Pulmonary artery endothelial cell (primary cell): ENCODE results near the gene GLS2. TPM values are rescaled to one million over a fixed set of nuclear protein-coding genes. Genes with fewer than 3 reads are reported as not detected.
"Not testable (repeated sequence)": the region's sequence is repeated elsewhere in the genome, so short reads cannot be mapped to it uniquely, and the experiment has no call there.

Experiments used
- DNase-seq: peaks from one replicate; pipeline ENCODE4 v3.0.0-alpha.2; 2011; ENCODE audit warnings: low read depth, low spot score
- total RNA-seq: library from RNA; depleted of rRNA; stranded (reverse); fragments of >200 nt; gene quantifications from 2 replicates; pipeline ENCODE4 v1.2.3, GENCODE V29; 2014

The GLS2 gene
- total RNA-seq: 0.26 and 0.28 TPM in 2 replicates

- DNase-seq: no peak
Observed at GRCh38 chr12:56488041-56488955, at the start of gene GLS2. TSS of gene GLS2 (minus strand) at chr12:56488161. CDS start at chr12:56488118, 43 bp downstream.

- DNase-seq: no peak
Observed at GRCh38 chr12:56537546-56537945, 49.6 kb upstream of the GLS2 start.

GRCh38 chr12:56530390-56531055 is 42.6 kb upstream of the GLS2 start:
- DNase-seq: no peak

GRCh38 chr12:56529656-56530055 is 41.7 kb upstream of the GLS2 start:
- no peak for DNase-seq

GRCh38 chr12:56528846-56529245 is 40.9 kb upstream of the GLS2 start:
- DNase-seq: no peak

- DNase-seq: no peak
Observed at GRCh38 chr12:56522411-56523193, 34.6 kb upstream of the GLS2 start.

- peak; percentile 85 for DNase-seq
Observed at GRCh38 chr12:56521590-56522371, 33.8 kb upstream of the GLS2 start, which contains the start of gene RBMS2. TSS of gene RBMS2 (plus strand) at chr12:56521820. CDS start at chr12:56522024, 204 bp downstream.

- no peak for DNase-seq
Observed at GRCh38 chr12:56521209-56521589, 33.2 kb upstream of the GLS2 start.

- DNase-seq: no peak
Observed at GRCh38 chr12:56520506-56520905, 32.5 kb upstream of the GLS2 start.

GRCh38 chr12:56520048-56520447 is 32.1 kb upstream of the GLS2 start:
- DNase-seq: no peak

- no peak for DNase-seq
Observed at GRCh38 chr12:56518570-56518969, 30.6 kb upstream of the GLS2 start.

- no peak for DNase-seq
Observed at GRCh38 chr12:56517854-56518253, 29.9 kb upstream of the GLS2 start.

GRCh38 chr12:56514014-56514318 is 26.0 kb upstream of the GLS2 start:
- not testable (repeated sequence) for DNase-seq

- no peak for DNase-seq
Observed at GRCh38 chr12:56510786-56511185, 22.8 kb upstream of the GLS2 start.

GRCh38 chr12:56499879-56500278 is 11.9 kb upstream of the GLS2 start:
- DNase-seq: not testable (repeated sequence)

- DNase-seq: not testable (repeated sequence)
Observed at GRCh38 chr12:56499452-56499851, 11.5 kb upstream of the GLS2 start.

GRCh38 chr12:56498126-56498902 is 10.4 kb upstream of the GLS2 start:
- not testable (repeated sequence) for DNase-seq

- not testable (repeated sequence) for DNase-seq
Observed at GRCh38 chr12:56496704-56497103, 8.7 kb upstream of the GLS2 start.

GRCh38 chr12:56494481-56494880 is 6.5 kb upstream of the GLS2 start:
- not testable (repeated sequence) for DNase-seq

- not testable (repeated sequence) for DNase-seq
Observed at GRCh38 chr12:56494106-56494415, 6.1 kb upstream of the GLS2 start.
